ENCODE data around the gene OCLN.
"Not testable (repeated sequence)": the region's sequence is repeated elsewhere in the genome, so short reads cannot be mapped to it uniquely, and the experiment has no call there.

Gene OCLN

DNA sequence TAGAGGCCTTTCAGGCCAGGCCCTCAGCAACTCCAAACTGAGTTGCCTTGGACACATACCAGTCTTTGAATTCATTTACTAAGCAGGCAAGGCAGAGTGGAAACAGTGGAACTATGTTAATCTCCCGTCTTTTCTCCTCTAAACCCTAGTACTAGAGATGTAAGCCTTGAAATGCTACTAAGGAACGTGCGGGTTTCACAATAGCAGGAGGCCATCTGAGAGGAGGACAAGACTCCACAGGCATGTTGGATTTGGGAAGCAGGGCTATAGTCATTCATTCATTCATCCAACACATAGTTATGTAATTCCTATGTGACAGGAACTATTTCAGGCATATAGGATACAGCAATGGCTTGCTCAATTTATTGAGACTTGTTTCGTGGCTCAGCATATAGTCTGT, 3.3 kb upstream of the OCLN start:
- Histone ChIP-seq H3K4me3 (no peak overlapping the region), H3K27ac (no peak overlapping the region)

DNA sequence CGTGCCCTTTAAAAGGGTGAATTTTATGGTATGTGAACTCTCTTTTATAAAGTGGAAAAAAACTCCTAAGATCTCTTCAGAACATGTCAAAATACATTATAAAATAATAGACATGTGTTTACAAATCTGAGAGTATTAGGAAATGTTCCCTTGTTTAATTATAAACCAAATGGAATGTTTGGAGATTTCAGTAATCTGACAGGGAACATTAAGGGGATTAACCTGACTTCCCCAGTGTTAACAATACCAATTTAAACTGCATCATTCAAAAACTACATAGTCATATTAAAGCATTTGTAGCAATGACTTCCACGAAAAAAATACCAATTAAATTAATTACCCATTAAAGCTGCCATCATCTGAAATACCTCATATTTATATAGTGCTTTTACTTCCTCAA, 1.6 kb upstream of the OCLN start:
- Histone ChIP-seq H3K27ac (no peak overlapping the region), H3K4me3 (no peak overlapping the region)

GRCh38 chr5:69491838-69492390, 676 bp upstream of the OCLN start:
- H3K27ac ChIP-seq = peak overlapping the region in 6 of 21 experiments; percentile 17 to 83 (median 68)
- peak overlapping the region; percentile 32 to 73 (median 43) for H3K4me3 ChIP-seq

- Histone ChIP-seq H3K4me3 (peak overlapping the region; percentile 32 to 73 (median 43)), H3K27ac (peak overlapping the region in 16 of 21 experiments; percentile 15 to 84 (median 66))
Observed at GRCh38 chr5:69492923-69493395, 369 bp downstream of the OCLN start.

GRCh38 chr5:69493396-69494133, 975 bp downstream of the OCLN start:
- Histone ChIP-seq H3K4me3 (peak overlapping the region; percentile 32 to 73 (median 43)), H3K27ac (peak overlapping the region in 16 of 21 experiments; percentile 20 to 84 (median 66))

DNA sequence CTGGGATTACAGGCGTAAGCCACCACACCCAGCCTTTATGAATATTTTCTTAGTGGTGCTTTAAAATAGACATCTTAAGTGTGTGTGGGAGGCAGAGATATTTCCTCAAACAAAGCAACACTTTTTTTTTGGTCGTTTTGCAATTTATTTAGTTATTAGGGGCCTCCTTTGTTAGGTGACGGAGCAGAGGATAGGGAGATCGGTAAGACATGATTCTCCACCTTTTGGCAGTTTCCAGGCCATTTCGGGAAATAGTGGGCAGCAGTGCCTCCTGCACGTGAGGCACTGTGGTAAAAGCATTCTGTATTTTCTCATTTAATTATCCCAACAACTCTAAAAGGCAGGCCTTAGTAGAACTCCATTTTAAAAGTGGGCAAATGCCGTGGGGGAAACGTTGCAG, 1.9 kb downstream of the OCLN start:
- Histone ChIP-seq H3K4me3 (no peak overlapping the region), H3K27ac (no peak overlapping the region)

GRCh38 chr5:69497006-69497520, 4.5 kb downstream of the OCLN start:
- Histone ChIP-seq H3K27ac (no peak overlapping the region), H3K4me3 (no peak overlapping the region)

DNA sequence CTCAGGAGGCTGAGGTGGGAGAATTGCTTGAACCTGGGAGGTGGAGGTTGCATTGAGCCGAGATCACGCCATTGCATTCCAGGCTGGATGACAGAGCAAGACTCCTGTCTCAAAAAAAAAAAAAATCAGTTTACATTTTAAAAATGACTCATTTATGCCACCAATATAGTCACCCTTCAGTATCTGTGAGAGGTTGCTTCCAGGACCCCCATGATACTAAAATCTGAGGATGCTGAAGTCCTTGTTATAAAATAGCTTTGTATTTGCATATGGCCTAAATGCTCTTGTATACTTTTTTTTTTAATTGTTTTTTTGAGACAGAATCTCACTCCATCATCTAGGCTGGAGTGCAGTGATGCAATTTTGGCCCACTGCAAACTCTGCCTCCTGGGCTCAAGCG, 5.8 kb downstream of the OCLN start:
- H3K27ac ChIP-seq = no peak overlapping the region

GRCh38 chr5:69502367-69502766, 9.8 kb downstream of the OCLN start:
- Histone ChIP-seq H3K27ac (no peak overlapping the region), H3K4me3 (no peak overlapping the region)

More for the DNA sequence above, 5.8 kb downstream of the OCLN start:
- H3K4me3 ChIP-seq = no peak overlapping the region

GRCh38 chr5:69502767-69503488, 10.3 kb downstream of the OCLN start:
- no peak overlapping the region for H3K27ac ChIP-seq
- no peak overlapping the region for H3K4me3 ChIP-seq

- Histone ChIP-seq H3K4me3 (no peak overlapping the region), H3K27ac (no peak overlapping the region)
Observed at GRCh38 chr5:69504036-69504435, 11.4 kb downstream of the OCLN start.

GRCh38 chr5:69505306-69505705, 12.7 kb downstream of the OCLN start:
- H3K4me3 ChIP-seq = no peak overlapping the region
- H3K27ac ChIP-seq = no peak overlapping the region

GRCh38 chr5:69509212-69509611, 16.6 kb downstream of the OCLN start:
- H3K27ac ChIP-seq = no peak overlapping the region
- H3K4me3 ChIP-seq = no peak overlapping the region

DNA sequence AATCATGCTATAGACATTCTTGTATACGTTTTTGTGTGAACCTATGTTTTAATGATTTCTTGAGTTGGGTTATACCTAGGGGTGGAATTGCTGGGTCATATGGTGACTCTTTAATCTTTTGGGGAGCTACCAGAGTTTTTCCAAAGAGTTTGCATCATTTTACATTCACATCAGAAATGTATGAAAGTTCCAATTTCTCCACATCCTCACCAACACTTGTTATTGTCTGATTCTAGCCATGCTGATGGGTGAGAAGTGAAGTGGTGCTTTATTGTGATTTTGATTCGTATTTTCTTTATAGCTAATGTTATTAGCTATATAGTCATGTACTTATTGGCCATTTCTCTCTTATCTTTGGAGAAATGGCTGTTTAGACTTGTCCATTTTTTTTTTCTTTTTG, 18.1 kb downstream of the OCLN start:
- H3K27ac ChIP-seq = no peak overlapping the region
- no peak overlapping the region for H3K4me3 ChIP-seq

GRCh38 chr5:69512740-69513260, 20.2 kb downstream of the OCLN start:
- no peak overlapping the region for H3K27ac ChIP-seq
- no peak overlapping the region for H3K4me3 ChIP-seq

DNA sequence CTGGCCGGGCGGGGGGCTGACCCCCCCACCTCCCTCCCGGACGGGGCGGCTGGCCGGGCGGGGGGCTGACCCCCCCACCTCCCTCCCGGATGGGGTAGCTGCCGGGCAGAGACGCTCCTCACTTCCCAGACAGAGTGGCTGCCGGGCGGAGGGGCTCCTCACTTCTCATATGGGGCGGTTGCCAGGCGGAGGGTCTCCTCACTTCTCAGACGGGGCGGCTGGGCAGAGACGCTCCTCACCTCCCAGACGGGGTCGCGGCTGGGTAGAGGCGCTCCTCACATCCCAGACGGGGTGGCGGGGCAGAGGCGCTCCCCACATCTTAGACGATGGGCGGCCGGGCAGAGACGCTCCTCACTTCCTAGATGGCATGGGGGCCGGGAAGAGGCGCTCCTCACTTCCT, 23.0 kb downstream of the OCLN start:
- H3K27ac ChIP-seq, H3K4me3 ChIP-seq: not testable (repeated sequence)

DNA sequence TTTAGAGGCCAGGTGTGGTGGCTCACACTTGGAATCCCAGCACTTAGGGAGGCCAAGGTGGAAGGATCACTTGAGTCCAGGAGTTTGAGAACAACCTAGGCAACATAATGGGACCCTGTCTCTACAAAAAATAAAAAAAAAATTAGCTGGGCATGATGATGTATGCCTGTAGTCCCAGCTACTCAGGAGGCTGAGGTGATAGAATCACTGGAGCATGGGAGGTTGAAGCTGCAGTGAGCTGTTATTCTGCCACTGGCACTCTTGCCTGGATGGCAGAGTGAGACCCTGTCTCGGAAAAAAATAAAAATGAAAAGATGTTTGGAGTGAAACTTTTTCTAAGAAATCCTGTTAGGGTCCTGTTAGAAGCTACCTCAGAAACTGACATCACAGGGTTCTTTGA, 24.2 kb downstream of the OCLN start:
- Histone ChIP-seq H3K27ac (no peak overlapping the region), H3K4me3 (no peak overlapping the region)

- Histone ChIP-seq H3K4me3 (no peak overlapping the region), H3K27ac (peak overlapping the region in 1 of 21 experiments; percentile 42)
Observed at GRCh38 chr5:69517763-69518212, 25.2 kb downstream of the OCLN start.

DNA sequence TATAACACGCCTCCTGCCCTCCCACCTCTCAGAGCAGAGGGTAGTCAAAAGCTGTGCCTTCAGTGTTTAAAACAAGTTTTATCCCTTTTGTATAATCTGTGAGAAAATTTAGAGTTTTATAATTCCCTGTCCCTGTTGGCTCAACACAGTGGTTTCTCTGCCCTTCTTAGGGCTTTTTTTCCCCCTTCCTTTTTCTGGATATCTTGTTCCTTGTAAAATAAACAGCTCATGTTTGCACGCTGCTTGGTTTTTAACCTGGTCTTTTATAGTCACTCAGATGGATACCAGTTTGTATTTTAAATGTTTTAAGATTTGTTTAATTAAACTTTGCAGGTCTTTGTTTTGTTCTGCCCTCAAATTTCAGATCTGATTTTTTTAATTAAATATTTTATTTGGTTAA, 26.7 kb downstream of the OCLN start:
- H3K27ac ChIP-seq = no peak overlapping the region
- no peak overlapping the region for H3K4me3 ChIP-seq

- Histone ChIP-seq H3K4me3 (no peak overlapping the region), H3K27ac (no peak overlapping the region)
Observed at GRCh38 chr5:69522035-69522434, 29.4 kb downstream of the OCLN start.

Measured in skin epidermis (tissue), 12 donors.